ENCODE measurements around the gene CHD2. TPM values are rescaled to one million over a fixed set of nuclear protein-coding genes. Genes with fewer than 3 reads are reported as not detected.

Gene CHD2
- total and polyA plus RNA-seq, 9 donors = 53.4 to 71.2 (median 54.8) TPM

GRCh38 chr15:92954578-92954977 is 54.5 kb downstream of the CHD2 start:
- peaks cover 4% of the 10 kb centered on the region for H3K9me3 ChIP-seq (replicated peaks; ENCODE audit: control insufficient read depth, low read depth, low read length)
- H3K27me3 ChIP-seq (ENCODE audit: control insufficient read depth, insufficient read depth, low read length) = no peaks in the 10 kb centered on the region
- no peak overlapping the region for H3K27ac ChIP-seq (ENCODE audit: low read length)
- peaks cover 52% of the 10 kb centered on the region for H3K36me3 ChIP-seq (ENCODE audit: control insufficient read depth, insufficient read depth, low read length)
- DNase-seq = no peak
- WGBS (ENCODE audit: insufficient coverage) = no CpG with 5 or more reads among the region's 8 CpGs
- H3K4me1 ChIP-seq (ENCODE audit: control insufficient read depth, insufficient read depth, low read length) = no peaks in the 10 kb centered on the region
- H3K4me3 ChIP-seq (ENCODE audit: low read length) = no peak overlapping the region

- Histone ChIP-seq H3K4me1 (ENCODE audit: control insufficient read depth, insufficient read depth, low read length) (no peaks in the 10 kb centered on the region), H3K9me3 (replicated peaks; ENCODE audit: control insufficient read depth, low read depth, low read length) (no peaks in the 10 kb centered on the region), H3K36me3 (ENCODE audit: control insufficient read depth, insufficient read depth, low read length) (peaks cover 43% of the 10 kb centered on the region), H3K27me3 (ENCODE audit: control insufficient read depth, insufficient read depth, low read length) (no peaks in the 10 kb centered on the region), H3K4me3 (ENCODE audit: low read length) (no peak overlapping the region), H3K27ac (ENCODE audit: low read length) (no peak overlapping the region)
- WGBS (ENCODE audit: insufficient coverage) = 100% methylated on average over 1 of the region's 2 CpGs
- DNase-seq = no peak
Measured at GRCh38 chr15:92955706-92956105, 55.6 kb downstream of the CHD2 start.

- DNase-seq = no peak
- no peak overlapping the region for H3K4me3 ChIP-seq (ENCODE audit: low read length)
- no peaks in the 10 kb centered on the region for H3K27me3 ChIP-seq (ENCODE audit: control insufficient read depth, insufficient read depth, low read length)
- H3K9me3 ChIP-seq (replicated peaks; ENCODE audit: control insufficient read depth, low read depth, low read length) = no peaks in the 10 kb centered on the region
- no peaks in the 10 kb centered on the region for H3K4me1 ChIP-seq (ENCODE audit: control insufficient read depth, insufficient read depth, low read length)
- WGBS (ENCODE audit: insufficient coverage) = 90% methylated on average over 2 of the region's 8 CpGs
- no peak overlapping the region for H3K27ac ChIP-seq (ENCODE audit: low read length)
- peaks cover 39% of the 10 kb centered on the region for H3K36me3 ChIP-seq (ENCODE audit: control insufficient read depth, insufficient read depth, low read length)
Measured at GRCh38 chr15:92958105-92958504, 58.0 kb downstream of the CHD2 start.

- no peaks in the 10 kb centered on the region for H3K27me3 ChIP-seq (ENCODE audit: control insufficient read depth, insufficient read depth, low read length)
- H3K36me3 ChIP-seq (ENCODE audit: control insufficient read depth, insufficient read depth, low read length) = peaks cover 37% of the 10 kb centered on the region
- H3K27ac ChIP-seq (ENCODE audit: low read length) = no peak overlapping the region
- no peaks in the 10 kb centered on the region for H3K9me3 ChIP-seq (replicated peaks; ENCODE audit: control insufficient read depth, low read depth, low read length)
- no peaks in the 10 kb centered on the region for H3K4me1 ChIP-seq (ENCODE audit: control insufficient read depth, insufficient read depth, low read length)
- no CpG with 5 or more reads among the region's 4 CpGs for WGBS (ENCODE audit: insufficient coverage)
- DNase-seq = no peak
- no peak overlapping the region for H3K4me3 ChIP-seq (ENCODE audit: low read length)
Measured at GRCh38 chr15:92959219-92959618, 59.1 kb downstream of the CHD2 start.

GRCh38 chr15:92960996-92961681 is 61.0 kb downstream of the CHD2 start:
- Histone ChIP-seq H3K36me3 (ENCODE audit: control insufficient read depth, insufficient read depth, low read length) (peaks cover 26% of the 10 kb centered on the region), H3K4me3 (ENCODE audit: low read length) (no peak overlapping the region), H3K27ac (ENCODE audit: low read length) (no peak overlapping the region), H3K4me1 (ENCODE audit: control insufficient read depth, insufficient read depth, low read length) (no peaks in the 10 kb centered on the region), H3K9me3 (replicated peaks; ENCODE audit: control insufficient read depth, low read depth, low read length) (no peaks in the 10 kb centered on the region), H3K27me3 (ENCODE audit: control insufficient read depth, insufficient read depth, low read length) (no peaks in the 10 kb centered on the region)
- WGBS (ENCODE audit: insufficient coverage) = 100% methylated on average over 2 of the region's 9 CpGs
- no peak for DNase-seq

- DNase-seq = no peak
- WGBS (ENCODE audit: insufficient coverage) = no CpG with 5 or more reads among the region's 1 CpG
- H3K4me3 ChIP-seq (ENCODE audit: low read length) = no peak overlapping the region
- no peaks in the 10 kb centered on the region for H3K27me3 ChIP-seq (ENCODE audit: control insufficient read depth, insufficient read depth, low read length)
- H3K27ac ChIP-seq (ENCODE audit: low read length) = no peak overlapping the region
- H3K9me3 ChIP-seq (replicated peaks; ENCODE audit: control insufficient read depth, low read depth, low read length) = no peaks in the 10 kb centered on the region
- no peaks in the 10 kb centered on the region for H3K4me1 ChIP-seq (ENCODE audit: control insufficient read depth, insufficient read depth, low read length)
- peaks cover 29% of the 10 kb centered on the region for H3K36me3 ChIP-seq (ENCODE audit: control insufficient read depth, insufficient read depth, low read length)
Measured at GRCh38 chr15:92962914-92963313, 62.8 kb downstream of the CHD2 start.

GRCh38 chr15:92963794-92964193 is 63.7 kb downstream of the CHD2 start:
- Histone ChIP-seq H3K27ac (ENCODE audit: low read length) (no peak overlapping the region), H3K36me3 (ENCODE audit: control insufficient read depth, insufficient read depth, low read length) (peaks cover 26% of the 10 kb centered on the region), H3K9me3 (replicated peaks; ENCODE audit: control insufficient read depth, low read depth, low read length) (no peaks in the 10 kb centered on the region), H3K27me3 (ENCODE audit: control insufficient read depth, insufficient read depth, low read length) (no peaks in the 10 kb centered on the region), H3K4me3 (ENCODE audit: low read length) (no peak overlapping the region), H3K4me1 (ENCODE audit: control insufficient read depth, insufficient read depth, low read length) (no peaks in the 10 kb centered on the region)
- 100% methylated on average over 2 of the region's 2 CpGs for WGBS (ENCODE audit: insufficient coverage)
- no peak for DNase-seq

- no peak overlapping the region for H3K27ac ChIP-seq (ENCODE audit: low read length)
- H3K27me3 ChIP-seq (ENCODE audit: control insufficient read depth, insufficient read depth, low read length) = no peaks in the 10 kb centered on the region
- DNase-seq = no peak
- no peaks in the 10 kb centered on the region for H3K4me1 ChIP-seq (ENCODE audit: control insufficient read depth, insufficient read depth, low read length)
- peaks cover 39% of the 10 kb centered on the region for H3K36me3 ChIP-seq (ENCODE audit: control insufficient read depth, insufficient read depth, low read length)
- no peaks in the 10 kb centered on the region for H3K9me3 ChIP-seq (replicated peaks; ENCODE audit: control insufficient read depth, low read depth, low read length)
- 97% methylated on average over 5 of the region's 5 CpGs for WGBS (ENCODE audit: insufficient coverage)
- H3K4me3 ChIP-seq (ENCODE audit: low read length) = no peak overlapping the region
Measured at GRCh38 chr15:92968926-92969651, 69.0 kb downstream of the CHD2 start.

GRCh38 chr15:92970656-92971055 is 70.5 kb downstream of the CHD2 start:
- no peaks in the 10 kb centered on the region for H3K27me3 ChIP-seq (ENCODE audit: control insufficient read depth, insufficient read depth, low read length)
- peaks cover 47% of the 10 kb centered on the region for H3K36me3 ChIP-seq (ENCODE audit: control insufficient read depth, insufficient read depth, low read length)

GRCh38 chr15:92971081-92971480 is 71.0 kb downstream of the CHD2 start:
- H3K4me3 ChIP-seq (ENCODE audit: low read length) = no peak overlapping the region
- WGBS (ENCODE audit: insufficient coverage) = no CpG with 5 or more reads among the region's 1 CpG
- peaks cover 50% of the 10 kb centered on the region for H3K36me3 ChIP-seq (ENCODE audit: control insufficient read depth, insufficient read depth, low read length)

More at GRCh38 chr15:92970656-92971055, 70.5 kb downstream of the CHD2 start:
- DNase-seq = no peak
- no peak overlapping the region for H3K27ac ChIP-seq (ENCODE audit: low read length)
- WGBS (ENCODE audit: insufficient coverage) = no CpG with 5 or more reads among the region's 1 CpG
- H3K4me1 ChIP-seq (ENCODE audit: control insufficient read depth, insufficient read depth, low read length) = no peaks in the 10 kb centered on the region
- H3K4me3 ChIP-seq (ENCODE audit: low read length) = no peak overlapping the region
- H3K9me3 ChIP-seq (replicated peaks; ENCODE audit: control insufficient read depth, low read depth, low read length) = no peaks in the 10 kb centered on the region

More at GRCh38 chr15:92971081-92971480, 71.0 kb downstream of the CHD2 start:
- H3K4me1 ChIP-seq (ENCODE audit: control insufficient read depth, insufficient read depth, low read length) = no peaks in the 10 kb centered on the region
- DNase-seq = no peak
- no peak overlapping the region for H3K27ac ChIP-seq (ENCODE audit: low read length)
- H3K9me3 ChIP-seq (replicated peaks; ENCODE audit: control insufficient read depth, low read depth, low read length) = no peaks in the 10 kb centered on the region
- H3K27me3 ChIP-seq (ENCODE audit: control insufficient read depth, insufficient read depth, low read length) = no peaks in the 10 kb centered on the region
